Heart left ventricle (tissue), 16 donors: ENCODE data around the gene LIPK. TPM values are rescaled to one million over a fixed set of nuclear protein-coding genes. Genes with fewer than 3 reads are reported as not detected.

Experiments
- ATAC-seq, 4 donors: fragments of 200-7000 bp; cut with Tn5 transposase; one replicate each; pipeline ENCODE4 v1.9.1; 2020 to 2022; ENCODE audit warnings: moderate library complexity in 4 of 4, mild to moderate bottlenecking in 3 of 4, moderate number of reproducible peaks in 1 of 4
- DNase-seq, 5 donors: peaks; one replicate each; pipeline ENCODE4 v3.0.0-alpha.2; 2020
- H3K27ac ChIP-seq, 12 donors: fragments of 200-600 bp; sonication (generic) in 4 of 12; one replicate each; pipeline versions ENCODE4 v1.5.0 to v1.8.0; 2016 to 2022; ENCODE audit warnings: mild to moderate bottlenecking in 2 of 12
- H3K27me3 ChIP-seq, 9 donors: fragments of 200-600 bp; sonication (generic) in 2 of 9; one replicate each; pipeline versions ENCODE4 v1.5.1 to v1.8.0; 2016 to 2022; ENCODE audit warnings: mild to moderate bottlenecking in 3 of 9
- H3K36me3 ChIP-seq, 9 donors: fragments of 200-600 bp; sonication (generic) in 2 of 9; one replicate each; pipeline versions ENCODE4 v1.5.0 to v1.8.0; 2018 to 2022; ENCODE audit warnings: mild to moderate bottlenecking in 2 of 9
- H3K4me1 ChIP-seq, 12 donors: fragments of 200-600 bp; sonication (generic) in 4 of 12; one replicate each; pipeline versions ENCODE4 v1.5.0 to v1.8.0; 2016 to 2022; ENCODE audit warnings: mild to moderate bottlenecking in 3 of 12
- H3K4me3 ChIP-seq, 12 donors: fragments of 200-600 bp; sonication (generic) in 4 of 12; one replicate each; pipeline versions ENCODE4 v1.5.0 to v1.8.0; 2017 to 2022; ENCODE audit warnings: mild to moderate bottlenecking in 9 of 12, moderate library complexity in 4 of 12
- H3K9me3 ChIP-seq, 12 donors: fragments of 200-600 bp; sonication (generic) in 4 of 12; one replicate each; pipeline versions ENCODE4 v1.5.0 to v1.8.0; 2016 to 2022; ENCODE audit warnings: mild to moderate bottlenecking in 1 of 12
- POLR2A ChIP-seq, 2 donors: fragments of 450-650 bp; IDR thresholded peaks; one replicate each; pipeline ENCODE4 v1.6.1; 2017; ENCODE audit warnings: antibody characterized with exemption in 2 of 2, mild to moderate bottlenecking in 2 of 2, moderate library complexity in 2 of 2
- WGBS, 4 donors: extraction: QIAGEN DNeasy Blood & Tissue Kit in 2 of 4; methylation state at CpG; one replicate each; pipeline versions ENCODE4 v1.1.5 to v1.1.7; 2013 to 2018; 5-methylcytosine and 5-hydroxymethylcytosine counted together
- intact Hi-C, 10 donors: fragments of 100-400 bp; cut with DNase I; formaldehyde crosslinking; loops; one replicate each; pipeline versions ENCODE4 v1.11.1 to v1.14.2; 2022
- polyA plus RNA-seq, 2 donors: library from polyadenylated mRNA; stranded (reverse); fragments of 200-250 nt; gene quantifications; one replicate each; pipeline ENCODE4 v1.2.3, GENCODE V29; 2013
- total RNA-seq, 9 donors: library from RNA; depleted of rRNA in 2 of 9; stranded (reverse); fragments of >200 nt in 2 of 9; fragmentation: NEBNext Ultra II Directional in 3 of 9; extraction: Animal tissue kit (Norgen Biotek cat#: 25700) in 3 of 9; gene quantifications; one replicate each; pipeline versions ENCODE4 v1.1.0 to v1.2.4, GENCODE V29; 2016 to 2023
- TF ChIP-seq, protein P1 (sequence below), 12 donors: fragments of 200-600 bp; sonication (generic) in 4 of 12; IDR thresholded peaks; one replicate each; pipeline versions ENCODE4 v1.5.0 to v1.8.0; 2018 to 2022; ENCODE audit warnings: antibody characterized with exemption in 12 of 12, mild to moderate bottlenecking in 5 of 12
- donor health status: ischemic (EF 13 %, LVEDD 7.1; RV severe dilation, severe dysfunction).
- donor health status: healthy with polysubstance abuse.
- donor health status: DM: no; HTN: yes; CAD: no.
- donor health status: DM: no; HTN: no; CAD: no.
- donor health status: ischemic (EF 25% LVEDD 6.9; RV normal size, moderate dysfunction).
- donor health status: ischemic (EF 25% LVEDD 5.7; RV mildly dilated, moderate dysfunction).
- donor health status: healthy.
- donor health status: DM: yes; HTN: yes; CAD: no.
- donor health status: ischemic (EF 35%, LVEDD 5.7; RV mildly dilated, moderate dysfunction).
- donor health status: nonischemic (EF 11% LVEDD 7.7; RV severe dilation, severe dysfunction).
- donor health status: DM: yes; HTN: yes; CAD: no.
- donor health status: PGD.
- donor health status: ischemic (EF 29% LVEDD 5.4; RV normal size, mild dysfunction).
- donor health status: nonischemic (EF 23%, LVEDD 6.1; RV moderate dilation, normal function).

The LIPK gene
- total and polyA plus RNA-seq, 11 donors, result not detected

- H3K27me3 ChIP-seq, result no peaks in the 10 kb centered on the region
- H3K36me3 ChIP-seq, result no peaks in the 10 kb centered on the region
- no peaks in the 10 kb centered on the region for H3K9me3 ChIP-seq
- no peaks in the 10 kb centered on the region for H3K4me1 ChIP-seq
- DNase-seq (no peak), ATAC-seq (no peak)
- H3K4me3 ChIP-seq, result no peak overlapping the region
- intact Hi-C loops, result no loop called here
- TF ChIP-seq, protein P1, sequence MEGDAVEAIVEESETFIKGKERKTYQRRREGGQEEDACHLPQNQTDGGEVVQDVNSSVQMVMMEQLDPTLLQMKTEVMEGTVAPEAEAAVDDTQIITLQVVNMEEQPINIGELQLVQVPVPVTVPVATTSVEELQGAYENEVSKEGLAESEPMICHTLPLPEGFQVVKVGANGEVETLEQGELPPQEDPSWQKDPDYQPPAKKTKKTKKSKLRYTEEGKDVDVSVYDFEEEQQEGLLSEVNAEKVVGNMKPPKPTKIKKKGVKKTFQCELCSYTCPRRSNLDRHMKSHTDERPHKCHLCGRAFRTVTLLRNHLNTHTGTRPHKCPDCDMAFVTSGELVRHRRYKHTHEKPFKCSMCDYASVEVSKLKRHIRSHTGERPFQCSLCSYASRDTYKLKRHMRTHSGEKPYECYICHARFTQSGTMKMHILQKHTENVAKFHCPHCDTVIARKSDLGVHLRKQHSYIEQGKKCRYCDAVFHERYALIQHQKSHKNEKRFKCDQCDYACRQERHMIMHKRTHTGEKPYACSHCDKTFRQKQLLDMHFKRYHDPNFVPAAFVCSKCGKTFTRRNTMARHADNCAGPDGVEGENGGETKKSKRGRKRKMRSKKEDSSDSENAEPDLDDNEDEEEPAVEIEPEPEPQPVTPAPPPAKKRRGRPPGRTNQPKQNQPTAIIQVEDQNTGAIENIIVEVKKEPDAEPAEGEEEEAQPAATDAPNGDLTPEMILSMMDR (IDR thresholded peaks at IDR 0.05), result no peak
- TF ChIP-seq POLR2A (IDR thresholded peaks at IDR 0.05), result no peak
- H3K27ac ChIP-seq, result no peak overlapping the region
- 71 to 92% (median 78%) methylated on average over 3 of the region's 3 CpGs for WGBS, 4 donors
These were observed 76.2 kb downstream of the LIPK start for GRCh38 chr10:88782222-88782621.

DNA sequence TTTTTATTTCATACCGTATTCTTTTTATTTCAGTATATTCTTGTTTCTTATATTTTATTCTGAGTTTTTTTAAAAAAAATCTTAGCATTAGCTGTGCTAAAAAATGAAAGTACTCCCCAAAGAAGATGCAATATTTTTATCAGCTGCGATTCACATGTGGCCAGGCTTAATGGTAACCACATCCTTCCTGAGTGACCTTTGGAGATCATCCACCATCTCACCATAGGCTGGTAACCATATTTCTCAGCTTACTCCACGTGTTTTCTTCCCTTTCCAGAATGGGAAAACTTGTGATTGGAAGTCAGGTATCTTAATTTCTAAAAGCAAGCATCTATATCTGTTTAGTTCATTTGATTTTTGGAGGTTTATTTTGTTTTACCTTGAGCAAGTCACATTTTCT, 77.7 kb downstream of the LIPK start:
- Histone ChIP-seq H3K4me3 (no peak overlapping the region), H3K27me3 (no peaks in the 10 kb centered on the region), H3K9me3 (no peaks in the 10 kb centered on the region), H3K4me1 (no peaks in the 10 kb centered on the region), H3K27ac (no peak overlapping the region), H3K36me3 (no peaks in the 10 kb centered on the region)
- DNase-seq (no peak), ATAC-seq (no peak)
- intact Hi-C loops, result no loop called here
- TF ChIP-seq POLR2A (IDR thresholded peaks at IDR 0.05), result no peak
- TF ChIP-seq, protein P1 (IDR thresholded peaks at IDR 0.05), result no peak
- WGBS, 4 donors, result 60 to 68% (median 66%) methylated on average over 3 of the region's 3 CpGs

DNA sequence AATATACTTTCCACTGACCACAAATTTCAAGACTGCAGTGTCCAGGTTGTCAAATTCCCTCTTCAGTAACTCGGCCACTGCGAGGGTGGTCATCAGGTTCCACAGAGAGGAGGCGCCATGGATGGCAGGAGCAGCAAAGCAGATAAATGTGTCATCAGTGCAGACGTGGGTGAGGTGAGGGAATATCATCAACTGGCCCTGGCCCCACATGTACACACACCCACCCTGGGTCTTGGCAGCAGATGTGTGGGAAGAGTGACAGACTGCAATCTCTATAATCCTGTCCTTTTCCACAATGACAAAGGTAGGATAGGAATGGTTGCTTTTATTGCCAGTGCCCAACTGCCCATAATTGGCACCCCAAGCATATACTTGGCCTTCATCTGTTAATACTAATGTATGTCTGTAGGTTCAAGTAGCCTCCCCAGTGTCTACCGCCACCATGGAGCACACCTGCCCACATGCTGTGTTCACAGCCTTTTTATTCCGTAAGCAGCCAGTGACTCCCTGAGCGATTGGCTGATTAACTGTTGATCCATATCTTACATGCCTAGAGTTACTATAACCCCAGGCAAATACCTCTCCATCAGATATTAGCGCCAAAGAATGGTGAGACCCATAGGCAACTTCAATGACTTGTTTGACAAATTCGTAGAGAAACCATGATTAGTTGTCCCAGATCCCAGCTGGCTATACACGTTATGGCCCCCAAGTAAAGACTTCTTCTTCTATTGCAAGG, 80.2 kb downstream of the LIPK start:
- Histone ChIP-seq H3K4me1 (no peaks in the 10 kb centered on the region), H3K4me3 (no peak overlapping the region), H3K27me3 (no peaks in the 10 kb centered on the region), H3K9me3 (no peaks in the 10 kb centered on the region), H3K27ac (no peak overlapping the region), H3K36me3 (no peaks in the 10 kb centered on the region)
- intact Hi-C loops, result no loop called here
- DNase-seq, result no peak
- ATAC-seq, result no peak
- no peak for TF ChIP-seq POLR2A (IDR thresholded peaks at IDR 0.05)
- TF ChIP-seq, protein P1 (IDR thresholded peaks at IDR 0.05), result no peak
- WGBS, 4 donors, result 82 to 84% (median 82%) methylated on average over 10 of the region's 10 CpGs

DNA sequence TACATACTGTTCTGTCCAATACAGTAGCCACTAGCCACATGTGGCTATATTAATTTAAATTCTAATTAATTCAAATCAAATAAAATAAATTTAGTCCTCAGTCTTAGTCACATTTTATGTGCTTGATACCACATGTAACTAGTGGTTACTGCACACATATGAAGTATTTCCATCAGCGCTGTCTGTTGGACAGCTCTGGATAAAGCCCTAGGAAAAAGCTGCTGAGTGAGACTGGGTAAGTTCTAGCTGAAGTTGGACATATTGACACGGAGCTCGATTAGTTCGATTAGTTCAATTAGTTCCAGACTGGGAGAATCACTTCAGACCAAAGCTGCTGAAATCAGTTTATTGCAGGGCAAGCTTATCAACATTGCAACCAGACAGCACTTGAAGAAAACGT, 81.4 kb downstream of the LIPK start:
- WGBS, 4 donors, result 58 to 75% (median 65%) methylated on average over 5 of the region's 5 CpGs
- Histone ChIP-seq H3K27ac (no peak overlapping the region), H3K4me1 (peaks cover 0 to 3% (median 0%) of the 10 kb centered on the region in 12 donors), H3K36me3 (no peaks in the 10 kb centered on the region), H3K9me3 (no peaks in the 10 kb centered on the region), H3K4me3 (no peak overlapping the region), H3K27me3 (no peaks in the 10 kb centered on the region)
- intact Hi-C loops, result no loop called here
- TF ChIP-seq POLR2A (IDR thresholded peaks at IDR 0.05), result no peak
- TF ChIP-seq, protein P1 (IDR thresholded peaks at IDR 0.05), result no peak
- ATAC-seq (no peak), DNase-seq (no peak)
